ENCODE data around the gene SKAP1. TPM values are rescaled to one million over a fixed set of nuclear protein-coding genes. Genes with fewer than 3 reads are reported as not detected.

Gene SKAP1
- total and polyA plus RNA-seq, 2 experiments from 2014 or later, result 0.27 TPM; not detected in 1

GRCh38 chr17:48161127-48161905 lies 268.7 kb downstream of the SKAP1 start (continued):
- TF ChIP-seq ZNF462 (CRISPR knock-in tag; IDR thresholded peaks at IDR 0.05) (no peak), CTCF (conservative IDR thresholded peaks at IDR 0.05; ENCODE audit: low read depth in 2 of 2) (no peak), STAT1 (IDR thresholded peaks at IDR 0.05; ENCODE audit: unreplicated experiment) (no peak)

- no peaks in the 10 kb centered on the region for H3K79me2 ChIP-seq (replicated peaks; ENCODE audit: insufficient read depth)
- H3K36me3 ChIP-seq (ENCODE audit: insufficient read depth), result no peaks in the 10 kb centered on the region
- H3K4me2 ChIP-seq, result peak overlapping the region; percentile 55
- H3K9me2 ChIP-seq (ENCODE audit: insufficient read depth), result no peaks in the 10 kb centered on the region
- ATAC-seq (peak; percentile 90), DNase-seq (ENCODE audit: low spot score) (peak; percentile 96)
- peaks cover 47% of the 10 kb centered on the region for H3K4me1 ChIP-seq (ENCODE audit: insufficient read depth)
- peak overlapping the region; percentile 48 for H3K4me3 Mint-ChIP-seq
- H3K9me3 Mint-ChIP-seq, result peaks cover 5% of the 10 kb centered on the region; the same call in 2 of the 3 replicates
- peak overlapping the region; percentile 22; the same call in 1 of the 2 replicates for H3K27ac ChIP-seq (ENCODE audit: low read depth)
- no peak overlapping the region for H2AFZ ChIP-seq
- H3K4me1 Mint-ChIP-seq, result peaks cover 57% of the 10 kb centered on the region
- peak overlapping the region; percentile 12; the same call in 1 of the 2 replicates for H3K4me3 ChIP-seq
- H3F3A ChIP-seq (replicated peaks; ENCODE audit: low read depth), result peaks cover 9% of the 10 kb centered on the region
- H3K36me3 Mint-ChIP-seq (ENCODE audit: low read depth), result no peaks in the 10 kb centered on the region
- no peaks in the 10 kb centered on the region for H4K20me1 ChIP-seq (replicated peaks; ENCODE audit: insufficient read depth)
- peaks cover 54% of the 10 kb centered on the region for H3K27me3 Mint-ChIP-seq (ENCODE audit: insufficient read depth, low read depth, poor library complexity)
- peaks cover 17% of the 10 kb centered on the region for H3K27me3 ChIP-seq (ENCODE audit: insufficient read depth)
- no peak overlapping the region; the same call in 1 of the 2 replicates for H3K27ac Mint-ChIP-seq
- TF ChIP-seq NANOG (IDR thresholded peaks at IDR 0.05; ENCODE audit: borderline replicate concordance) (peak; percentile 89), EZH2phosphoT487 (IDR thresholded peaks at IDR 0.05; ENCODE audit: unreplicated experiment) (no peak), REST (IDR thresholded peaks at IDR 0.05; ENCODE audit: unreplicated experiment) (no peak)
These were observed 269.6 kb downstream of the SKAP1 start for GRCh38 chr17:48160177-48161081.

Data from GM23338 (cell line).